H9 (cell line): ENCODE results near the gene TNPO2. TPM values are rescaled to one million over a fixed set of nuclear protein-coding genes. Genes with fewer than 3 reads are reported as not detected.

Experiments used
- DNase-seq: peaks from one replicate; pipeline ENCODE4 v3.0.0-alpha.2; 2017
- H2AFZ ChIP-seq: one replicate; pipeline ENCODE4 v1.6.1; 2013; ENCODE audit warnings: mild to moderate bottlenecking, low read length, control low read depth, moderate library complexity
- H2AK5ac ChIP-seq: 2 replicates; pipeline ENCODE4 v1.6.1; 2013; ENCODE audit warnings: low read length, control low read depth, mixed read lengths; ENCODE audit not compliant: insufficient read length
- H2BK120ac ChIP-seq: one replicate; pipeline ENCODE4 v1.6.1; 2013; ENCODE audit warnings: low read depth, mild to moderate bottlenecking, low read length, control low read depth, inconsistent platforms; ENCODE audit not compliant: poor library complexity, severe bottlenecking
- H2BK12ac ChIP-seq: 2 replicates; pipeline ENCODE4 v1.6.1; 2013; ENCODE audit warnings: low read length, control low read depth, mixed read lengths, low read depth; ENCODE audit not compliant: insufficient read length
- H2BK15ac ChIP-seq: 2 replicates; pipeline ENCODE4 v1.6.1; 2013; ENCODE audit warnings: low read depth, low read length, control low read depth
- H2BK20ac ChIP-seq: one replicate; pipeline ENCODE4 v1.6.1; 2013; ENCODE audit warnings: low read depth, mild to moderate bottlenecking, low read length, control low read depth, inconsistent platforms; ENCODE audit not compliant: poor library complexity, severe bottlenecking
- H2BK5ac ChIP-seq: 2 replicates; pipeline ENCODE4 v1.6.1; 2013; ENCODE audit warnings: low read length, control low read depth, mixed read lengths; ENCODE audit not compliant: insufficient read length
- H3K14ac ChIP-seq: 2 replicates; pipeline ENCODE4 v1.6.1; 2013; ENCODE audit warnings: low read length, control low read depth; ENCODE audit not compliant: insufficient read depth
- H3K18ac ChIP-seq: 2 replicates; pipeline ENCODE4 v1.6.1; 2013; ENCODE audit warnings: low read depth, mild to moderate bottlenecking, mixed read lengths, low read length, control low read depth; ENCODE audit not compliant: insufficient read length
- H3K23ac ChIP-seq: 2 replicates; pipeline ENCODE4 v1.6.1; 2013; ENCODE audit warnings: low read length, control low read depth, mixed read lengths, low read depth; ENCODE audit not compliant: insufficient read length
- H3K23me2 ChIP-seq: 2 replicates; pipeline ENCODE4 v1.6.1; 2013; ENCODE audit warnings: low read depth, mild to moderate bottlenecking, mixed read lengths, low read length, control low read depth; ENCODE audit not compliant: insufficient read length, poor library complexity, severe bottlenecking
- H3K27ac ChIP-seq: 2 replicates; pipeline ENCODE4 v1.5.1; 2013; ENCODE audit warnings: low read length, control low read depth, mixed read lengths, low read depth; ENCODE audit not compliant: insufficient read length
- H3K27me3 ChIP-seq: 2 replicates; pipeline ENCODE4 v1.6.1; 2013; ENCODE audit warnings: low read length, control low read depth, inconsistent platforms; ENCODE audit not compliant: insufficient read depth
- H3K4ac ChIP-seq: 2 replicates; pipeline ENCODE4 v1.6.1; 2013; ENCODE audit warnings: low read depth, mild to moderate bottlenecking, control low read depth, inconsistent platforms, low read length, moderate library complexity
- H3K4me1 ChIP-seq: 2 replicates; pipeline ENCODE4 v1.6.1; 2013; ENCODE audit warnings: low read length, control low read depth, inconsistent platforms; ENCODE audit not compliant: insufficient read depth
- H3K4me2 ChIP-seq: 2 replicates; pipeline ENCODE4 v1.6.1; 2013; ENCODE audit warnings: low read length, control low read depth, mixed read lengths; ENCODE audit not compliant: insufficient read length, insufficient read depth
- H3K56ac ChIP-seq: 2 replicates; pipeline ENCODE4 v1.6.1; 2013; ENCODE audit warnings: low read depth, mild to moderate bottlenecking, mixed read lengths, low read length, control low read depth; ENCODE audit not compliant: insufficient read length
- H3K79me1 ChIP-seq: 2 replicates; pipeline ENCODE4 v1.6.1; 2013; ENCODE audit warnings: low read depth, mild to moderate bottlenecking, moderate library complexity, low read length, control low read depth, inconsistent platforms; ENCODE audit not compliant: insufficient read depth, poor library complexity, severe bottlenecking
- H3K79me2 ChIP-seq: 2 replicates; pipeline ENCODE4 v1.6.1; 2013; ENCODE audit warnings: low read length, control low read depth, inconsistent platforms; ENCODE audit not compliant: insufficient read depth
- H3K9ac ChIP-seq: 2 replicates; pipeline ENCODE4 v1.6.1; 2013; ENCODE audit warnings: low read length, control low read depth, mixed read lengths; ENCODE audit not compliant: insufficient read length; ENCODE audit errors: extremely low read depth
- H3K9me3 ChIP-seq: one replicate; pipeline ENCODE4 v1.6.1; 2013; ENCODE audit warnings: low read depth, low read length, inconsistent platforms; ENCODE audit not compliant: control insufficient read depth
- H3T11ph ChIP-seq: one replicate; pipeline ENCODE4 v1.6.1; 2013; ENCODE audit warnings: mild to moderate bottlenecking, low read length, control low read depth, inconsistent platforms
- H4K20me1 ChIP-seq: one replicate; pipeline ENCODE4 v1.6.1; 2013; ENCODE audit not compliant: control insufficient read depth, insufficient read length, insufficient read depth
- H4K5ac ChIP-seq: 2 replicates; pipeline ENCODE4 v1.6.1; 2013; ENCODE audit warnings: low read depth, mild to moderate bottlenecking, mixed read lengths, low read length, control low read depth; ENCODE audit not compliant: insufficient read length
- H4K8ac ChIP-seq: replicated peaks from 2 replicates; pipeline ENCODE4 v1.6.1; 2013; ENCODE audit warnings: low read length, control low read depth, mixed read lengths, low read depth; ENCODE audit not compliant: insufficient read length
- H4K91ac ChIP-seq: 2 replicates; pipeline ENCODE4 v1.6.1; 2013; ENCODE audit warnings: low read depth, mild to moderate bottlenecking, moderate library complexity, mixed read lengths, low read length, control low read depth; ENCODE audit not compliant: insufficient read length
- H3K27ac Mint-ChIP-seq, 3 experiments: 2 replicates in 2 of 3; 3 replicates in 1 of 3; pipeline ENCODE4 v1.8.0; 2020 to 2021; ENCODE audit warnings: mixed read lengths in 3 of 3, mild to moderate bottlenecking in 1 of 3, moderate library complexity in 1 of 3
- H3K27me3 Mint-ChIP-seq: 2 replicates; pipeline ENCODE4 v1.8.0; 2021; ENCODE audit warnings: low read depth, mild to moderate bottlenecking, moderate library complexity, mixed read lengths
- H3K36me3 Mint-ChIP-seq, 3 experiments: 2 replicates in 2 of 3; 3 replicates in 1 of 3; pipeline ENCODE4 v1.8.0; 2020 to 2021; ENCODE audit warnings: low read depth in 3 of 3, mixed read lengths in 3 of 3; ENCODE audit not compliant: insufficient read depth in 1 of 3
- H3K4me1 Mint-ChIP-seq, 2 experiments: 2 replicates each; pipeline ENCODE4 v1.8.0; 2020; ENCODE audit warnings: mixed read lengths in 2 of 2
- H3K4me3 Mint-ChIP-seq, 2 experiments: 2 replicates in 1 of 2; 3 replicates in 1 of 2; pipeline ENCODE4 v1.8.0; 2020 to 2021; ENCODE audit warnings: mild to moderate bottlenecking in 2 of 2, mixed read lengths in 2 of 2, moderate library complexity in 1 of 2
- H3K9me3 Mint-ChIP-seq, 2 experiments: 2 replicates in 1 of 2; 3 replicates in 1 of 2; pipeline ENCODE4 v1.8.0; 2020; ENCODE audit warnings: mild to moderate bottlenecking in 2 of 2, mixed read lengths in 2 of 2, moderate library complexity in 1 of 2
- WGBS: extraction: QIAGEN DNeasy Blood & Tissue Kit; methylation state at CpG from one replicate; pipeline ENCODE4 v1.1.7; 2013; ENCODE audit warnings: missing lambda C conversion rate, low lambda C conversion rate, mixed read lengths; ENCODE audit not compliant: insufficient read length; ENCODE audit errors: extremely low coverage; 5-methylcytosine and 5-hydroxymethylcytosine counted together
- total RNA-seq: library from RNA; stranded (reverse); gene quantifications from 2 replicates; pipeline ENCODE4 v1.2.1, GENCODE V29; 2021
- TF ChIP-seq, protein P1 (sequence below): fragments of 200-600 bp; sonication (generic); conservative IDR thresholded peaks from 3 replicates; pipeline ENCODE4 v1.8.0; 2021; ENCODE audit warnings: antibody characterized with exemption, mild to moderate bottlenecking

The TNPO2 gene
- total RNA-seq, 1 experiment from 2014 or later, result 159 TPM

DNA sequence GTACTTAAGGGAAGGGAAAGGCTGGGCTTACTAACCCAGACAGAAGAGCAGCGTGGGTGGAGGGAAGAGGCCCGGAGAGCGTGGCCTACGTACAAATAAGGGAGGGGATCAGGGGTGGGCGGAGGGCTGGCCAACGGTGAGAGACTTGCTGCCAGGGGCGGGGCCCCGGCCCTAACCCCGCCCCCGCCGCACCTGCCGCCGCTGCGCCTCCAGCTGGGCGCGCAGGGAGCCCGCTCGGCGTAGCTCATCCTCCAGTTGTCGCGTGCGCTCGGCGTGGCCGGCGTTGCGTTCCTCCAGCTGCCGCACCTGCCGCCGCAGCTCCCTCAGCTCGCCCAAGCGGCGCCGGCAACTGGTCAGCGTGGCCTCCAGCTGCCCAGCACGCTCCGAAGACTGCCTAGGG is 46.0 kb upstream of the TNPO2 start:
- DNase-seq, result peak; percentile 93
- Histone ChIP-seq H4K91ac (no peak overlapping the region), H3K79me2 (no peaks in the 10 kb centered on the region), H4K20me1 (no peaks in the 10 kb centered on the region), H2BK12ac (no peak overlapping the region), H3K27me3 (no peaks in the 10 kb centered on the region), H2BK120ac (no peak overlapping the region), H2AK5ac (no peak overlapping the region), H3K79me1 (no peaks in the 10 kb centered on the region), H3K4ac (no peak overlapping the region), H3K18ac (peak overlapping the region; percentile 50), H3K4me1 (no peaks in the 10 kb centered on the region; the same call in 1 of the 2 replicates), H3K4me2 (no peak overlapping the region), H4K8ac (no peak overlapping the region), H3K23me2 (peaks cover under 1% of the 10 kb centered on the region), H3K56ac (no peak overlapping the region), H3K23ac (no peak overlapping the region), H2BK20ac (no peak overlapping the region), H2AFZ (no peak overlapping the region), H3K9ac (no peak overlapping the region), H4K5ac (no peak overlapping the region), H2BK15ac (no peak overlapping the region), H3K14ac (no peak overlapping the region), H2BK5ac (no peak overlapping the region), H3K9me3 (no peaks in the 10 kb centered on the region), H3T11ph (no peak overlapping the region), H3K27ac (no peak overlapping the region)
- TF ChIP-seq, protein P1, sequence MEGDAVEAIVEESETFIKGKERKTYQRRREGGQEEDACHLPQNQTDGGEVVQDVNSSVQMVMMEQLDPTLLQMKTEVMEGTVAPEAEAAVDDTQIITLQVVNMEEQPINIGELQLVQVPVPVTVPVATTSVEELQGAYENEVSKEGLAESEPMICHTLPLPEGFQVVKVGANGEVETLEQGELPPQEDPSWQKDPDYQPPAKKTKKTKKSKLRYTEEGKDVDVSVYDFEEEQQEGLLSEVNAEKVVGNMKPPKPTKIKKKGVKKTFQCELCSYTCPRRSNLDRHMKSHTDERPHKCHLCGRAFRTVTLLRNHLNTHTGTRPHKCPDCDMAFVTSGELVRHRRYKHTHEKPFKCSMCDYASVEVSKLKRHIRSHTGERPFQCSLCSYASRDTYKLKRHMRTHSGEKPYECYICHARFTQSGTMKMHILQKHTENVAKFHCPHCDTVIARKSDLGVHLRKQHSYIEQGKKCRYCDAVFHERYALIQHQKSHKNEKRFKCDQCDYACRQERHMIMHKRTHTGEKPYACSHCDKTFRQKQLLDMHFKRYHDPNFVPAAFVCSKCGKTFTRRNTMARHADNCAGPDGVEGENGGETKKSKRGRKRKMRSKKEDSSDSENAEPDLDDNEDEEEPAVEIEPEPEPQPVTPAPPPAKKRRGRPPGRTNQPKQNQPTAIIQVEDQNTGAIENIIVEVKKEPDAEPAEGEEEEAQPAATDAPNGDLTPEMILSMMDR, result no peak
- Mint-ChIP-seq H3K36me3 (peaks cover 29 to 52% (median 51%) of the 10 kb centered on the region in 3 experiments), H3K27me3 (no peaks in the 10 kb centered on the region), H3K4me3 (peak overlapping the region in 1 of 2 experiments; percentile 61; a peak in 2 of 5 replicates), H3K27ac (peak overlapping the region in 1 of 3 experiments; percentile 58; a peak in 2 of 7 replicates), H3K4me1 (peaks cover 17 to 25% of the 10 kb centered on the region in 2 experiments), H3K9me3 (no peaks in the 10 kb centered on the region)
- WGBS, result no CpG with 5 or more reads among the region's 37 CpGs
